A549 (cell line): ENCODE results near the gene TRAK1.

ENCODE experiments used
- CBX2 ChIP-seq: fragments of 200-600 bp; sonication (generic); IDR thresholded peaks from 2 replicates; pipeline ENCODE4 v1.6.1; 2016; ENCODE audit warnings: low read depth, mild to moderate bottlenecking, borderline replicate concordance
- EP300 ChIP-seq, 2 experiments: fragments of >200 bp; sonication (Bioruptor Twin); formaldehyde crosslinking; IDR thresholded peaks; 2 replicates in 1 of 2; 3 replicates in 1 of 2; pipeline ENCODE4 v1.6.1; 2016 to 2017
- KDM1A ChIP-seq: fragments of 200-600 bp; sonication (generic); IDR thresholded peaks from 2 replicates; pipeline ENCODE4 v1.6.1; 2016; ENCODE audit warnings: low read depth, mild to moderate bottlenecking
- MAFK ChIP-seq: fragments of 450-650 bp; IDR thresholded peaks from 2 replicates; pipeline ENCODE4 v1.6.1; 2014; ENCODE audit not compliant: partially characterized antibody
- MAX ChIP-seq: IDR thresholded peaks from 2 replicates; pipeline ENCODE4 v1.6.1; 2012
- MYC ChIP-seq: IDR thresholded peaks from 2 replicates; pipeline ENCODE4 v1.6.1; 2012; ENCODE audit warnings: mild to moderate bottlenecking, inconsistent platforms, low read length, improper control_type of control experiment, borderline replicate concordance
- NR3C1 ChIP-seq: fragments of >200 bp; sonication (Bioruptor Twin); formaldehyde crosslinking; IDR thresholded peaks from 3 replicates; pipeline ENCODE4 v1.6.1; 2017
- PHF8 ChIP-seq: fragments of 200-600 bp; sonication (generic); IDR thresholded peaks from 2 replicates; pipeline ENCODE4 v1.6.1; 2016; ENCODE audit warnings: low read depth, mild to moderate bottlenecking, antibody characterized with exemption, moderate library complexity, borderline replicate concordance
- POLR2A ChIP-seq: IDR thresholded peaks from 2 replicates; pipeline ENCODE4 v1.6.1; 2012; ENCODE audit warnings: mild to moderate bottlenecking, low read length
- TP53 ChIP-seq: fragments of 250-450 bp; sonication (Bioruptor Pico); IDR thresholded peaks from 2 replicates; pipeline ENCODE4 v1.5.0; 2021; ENCODE audit warnings: mild to moderate bottlenecking, moderate library complexity
- TF ChIP-seq, protein P1 (sequence below): fragments of >200 bp; sonication (Bioruptor Twin); formaldehyde crosslinking; IDR thresholded peaks from 3 replicates; pipeline ENCODE4 v1.5.1; 2016
- TF ChIP-seq, protein P2 (sequence below): fragments of 450-650 bp; IDR thresholded peaks from 2 replicates; pipeline ENCODE4 v1.6.1; 2014; ENCODE audit warnings: antibody characterized with exemption

DNA sequence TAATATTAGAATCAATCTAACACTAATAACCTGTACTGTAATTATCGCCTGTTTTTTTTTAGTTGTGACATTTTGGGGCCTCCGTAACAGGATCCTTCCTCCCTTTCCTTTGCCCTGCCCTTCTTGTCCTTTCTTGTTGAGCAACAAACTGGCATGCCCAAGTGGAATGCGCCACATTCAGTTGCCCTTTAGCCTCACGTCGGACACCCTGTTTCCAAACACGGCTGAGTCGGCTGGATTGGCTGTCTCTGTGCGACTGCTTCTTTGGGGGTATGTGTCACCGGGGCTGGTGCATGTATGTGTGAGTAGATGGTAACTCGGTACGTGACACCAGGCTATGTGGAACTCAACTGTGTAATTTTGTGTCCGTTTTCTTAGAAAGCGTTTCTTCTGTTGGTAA, 24.1 kb downstream of the TRAK1 start:
- no peak for TF ChIP-seq MYC
- TF ChIP-seq, protein P1, sequence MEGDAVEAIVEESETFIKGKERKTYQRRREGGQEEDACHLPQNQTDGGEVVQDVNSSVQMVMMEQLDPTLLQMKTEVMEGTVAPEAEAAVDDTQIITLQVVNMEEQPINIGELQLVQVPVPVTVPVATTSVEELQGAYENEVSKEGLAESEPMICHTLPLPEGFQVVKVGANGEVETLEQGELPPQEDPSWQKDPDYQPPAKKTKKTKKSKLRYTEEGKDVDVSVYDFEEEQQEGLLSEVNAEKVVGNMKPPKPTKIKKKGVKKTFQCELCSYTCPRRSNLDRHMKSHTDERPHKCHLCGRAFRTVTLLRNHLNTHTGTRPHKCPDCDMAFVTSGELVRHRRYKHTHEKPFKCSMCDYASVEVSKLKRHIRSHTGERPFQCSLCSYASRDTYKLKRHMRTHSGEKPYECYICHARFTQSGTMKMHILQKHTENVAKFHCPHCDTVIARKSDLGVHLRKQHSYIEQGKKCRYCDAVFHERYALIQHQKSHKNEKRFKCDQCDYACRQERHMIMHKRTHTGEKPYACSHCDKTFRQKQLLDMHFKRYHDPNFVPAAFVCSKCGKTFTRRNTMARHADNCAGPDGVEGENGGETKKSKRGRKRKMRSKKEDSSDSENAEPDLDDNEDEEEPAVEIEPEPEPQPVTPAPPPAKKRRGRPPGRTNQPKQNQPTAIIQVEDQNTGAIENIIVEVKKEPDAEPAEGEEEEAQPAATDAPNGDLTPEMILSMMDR: no peak
- no peak for TF ChIP-seq POLR2A
- no peak for TF ChIP-seq MAFK
- TF ChIP-seq, protein P2, sequence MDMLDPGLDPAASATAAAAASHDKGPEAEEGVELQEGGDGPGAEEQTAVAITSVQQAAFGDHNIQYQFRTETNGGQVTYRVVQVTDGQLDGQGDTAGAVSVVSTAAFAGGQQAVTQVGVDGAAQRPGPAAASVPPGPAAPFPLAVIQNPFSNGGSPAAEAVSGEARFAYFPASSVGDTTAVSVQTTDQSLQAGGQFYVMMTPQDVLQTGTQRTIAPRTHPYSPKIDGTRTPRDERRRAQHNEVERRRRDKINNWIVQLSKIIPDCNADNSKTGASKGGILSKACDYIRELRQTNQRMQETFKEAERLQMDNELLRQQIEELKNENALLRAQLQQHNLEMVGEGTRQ: no peak
- no peak for TF ChIP-seq NR3C1
- TF ChIP-seq MAX: no peak
- no peak for TF ChIP-seq PHF8
- TF ChIP-seq CBX2: no peak
- TF ChIP-seq EP300 (IDR thresholded peaks at IDR 0.05): no peak
- TF ChIP-seq KDM1A: no peak
- no peak for TF ChIP-seq TP53 (CRISPR knock-in tag)
